Astrocyte (in vitro differentiated cells and primary cell): ENCODE results near the gene CMSS1. TPM values are rescaled to one million over a fixed set of nuclear protein-coding genes. Genes with fewer than 3 reads are reported as not detected.
A peak's percentile ranks its signal among the peaks of the same experiment; 100 is the strongest.

Experiments used
- DNase-seq: peaks from one replicate; pipeline ENCODE4 v3.0.0-alpha.2; 2010; ENCODE audit warnings: low read depth
- FAIRE-seq: peaks from 2 replicates; lab custom pipeline; 2011; peaks lifted over from hg19 to GRCh38; lab: Jason Lieb, UNC
- H2AFZ ChIP-seq: 2 replicates; pipeline ENCODE4 v1.6.0; 2012; ENCODE audit warnings: low read depth, low read length, inconsistent platforms
- H3K27ac ChIP-seq: 2 replicates; pipeline ENCODE4 v1.5.1; 2011; ENCODE audit warnings: low read depth, low read length, inconsistent platforms
- H3K27me3 ChIP-seq: 2 replicates; pipeline ENCODE4 v1.6.0; 2011; ENCODE audit warnings: low read length, inconsistent platforms; ENCODE audit not compliant: insufficient read depth
- H3K36me3 ChIP-seq: 2 replicates; pipeline ENCODE4 v1.5.1; 2011; ENCODE audit warnings: low read length, inconsistent platforms; ENCODE audit not compliant: insufficient read depth
- H3K4me1 ChIP-seq: 2 replicates; pipeline ENCODE4 v1.5.1; 2011; ENCODE audit warnings: low read length, inconsistent platforms; ENCODE audit not compliant: insufficient read depth
- H3K4me2 ChIP-seq: 2 replicates; pipeline ENCODE4 v1.6.0; 2012; ENCODE audit warnings: low read length, inconsistent platforms
- H3K4me3 ChIP-seq: 2 replicates; pipeline ENCODE4 v1.5.1; 2011; ENCODE audit warnings: low read depth, mild to moderate bottlenecking, low read length, inconsistent platforms; ENCODE audit not compliant: insufficient read depth
- H3K79me2 ChIP-seq: 2 replicates; pipeline ENCODE4 v1.6.0; 2012; ENCODE audit warnings: mild to moderate bottlenecking, low read length, inconsistent platforms; ENCODE audit not compliant: insufficient read depth
- H3K9ac ChIP-seq: 2 replicates; pipeline ENCODE4 v1.6.0; 2012; ENCODE audit warnings: mild to moderate bottlenecking, low read length, inconsistent platforms
- H3K9me3 ChIP-seq: 2 replicates; pipeline ENCODE4 v1.5.1; 2012; ENCODE audit warnings: low read depth, mild to moderate bottlenecking, low read length, inconsistent platforms; ENCODE audit not compliant: insufficient read depth
- H4K20me1 ChIP-seq: 2 replicates; pipeline ENCODE4 v1.6.0; 2012; ENCODE audit warnings: low read length, inconsistent platforms; ENCODE audit not compliant: insufficient read depth
- H3K27ac Mint-ChIP-seq: one replicate; pipeline ENCODE4 v1.8.0; 2021; ENCODE audit warnings: mild to moderate bottlenecking, mixed read lengths; ENCODE audit not compliant: unreplicated experiment
- H3K27me3 Mint-ChIP-seq: one replicate; pipeline ENCODE4 v1.8.0; 2021; ENCODE audit warnings: low read depth, mixed read lengths; ENCODE audit not compliant: unreplicated experiment
- H3K36me3 Mint-ChIP-seq: one replicate; pipeline ENCODE4 v1.8.0; 2021; ENCODE audit warnings: low read depth, mixed read lengths; ENCODE audit not compliant: unreplicated experiment
- H3K4me1 Mint-ChIP-seq: one replicate; pipeline ENCODE4 v1.8.0; 2021; ENCODE audit warnings: low read depth, mixed read lengths; ENCODE audit not compliant: unreplicated experiment
- H3K4me3 Mint-ChIP-seq: one replicate; pipeline ENCODE4 v1.8.0; 2021; ENCODE audit warnings: mild to moderate bottlenecking, moderate library complexity, mixed read lengths; ENCODE audit not compliant: unreplicated experiment
- H3K9me3 Mint-ChIP-seq: one replicate; pipeline ENCODE4 v1.8.0; 2021; ENCODE audit warnings: mild to moderate bottlenecking, mixed read lengths; ENCODE audit not compliant: unreplicated experiment
- EZH2 ChIP-seq: IDR thresholded peaks from 2 replicates; pipeline ENCODE4 v1.6.1; 2012; ENCODE audit warnings: mild to moderate bottlenecking, low read length, inconsistent platforms; ENCODE audit not compliant: insufficient read depth
- total RNA-seq: library from RNA; stranded (reverse); gene quantifications from 2 replicates; pipeline ENCODE4 v1.2.1, GENCODE V29; 2021
- TF ChIP-seq, protein P1 (sequence below): IDR thresholded peaks from 2 replicates; pipeline ENCODE4 v1.5.1; 2011; ENCODE audit warnings: low read depth, mild to moderate bottlenecking, inconsistent platforms, low read length, moderate library complexity; ENCODE audit not compliant: insufficient read depth

The CMSS1 gene
- total RNA-seq, 1 donor from 2014 or later = 12.5 TPM

DNA sequence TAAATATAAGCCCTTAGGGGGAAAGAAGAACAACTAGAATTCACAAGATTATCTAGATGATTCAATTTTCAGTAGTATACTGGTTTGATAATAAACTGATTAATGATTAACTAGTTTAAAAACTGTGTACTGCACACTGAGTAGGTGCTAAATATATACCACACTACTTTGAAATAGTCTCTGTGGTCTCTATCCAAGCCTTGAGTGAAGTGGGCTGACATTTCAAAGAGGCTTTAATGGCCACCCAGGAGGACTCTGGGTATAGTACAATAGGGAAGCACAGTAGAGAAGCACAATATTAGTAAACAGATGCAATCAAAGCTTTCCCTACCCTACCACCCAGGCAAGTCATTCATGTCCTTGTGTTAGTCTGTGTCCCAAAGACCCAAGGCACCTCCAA lies 249.9 kb downstream of the CMSS1 start:
- FAIRE-seq (no peak), DNase-seq (no peak)
- H2AFZ ChIP-seq = no peak overlapping the region
- peaks cover 11% of the 10 kb centered on the region for H3K4me1 Mint-ChIP-seq
- H3K36me3 ChIP-seq = no peaks in the 10 kb centered on the region
- peaks cover 4% of the 10 kb centered on the region for H3K36me3 Mint-ChIP-seq
- H3K4me3 Mint-ChIP-seq = no peak overlapping the region
- H3K9ac ChIP-seq = no peak overlapping the region
- no peak overlapping the region for H3K4me3 ChIP-seq
- H3K79me2 ChIP-seq = no peaks in the 10 kb centered on the region
- H3K9me3 ChIP-seq = no peaks in the 10 kb centered on the region
- no peaks in the 10 kb centered on the region for H3K27me3 Mint-ChIP-seq
- H3K27ac Mint-ChIP-seq = no peak overlapping the region
- H3K4me2 ChIP-seq = no peak overlapping the region
- peaks cover 9% of the 10 kb centered on the region for H3K9me3 Mint-ChIP-seq
- peaks cover 3% of the 10 kb centered on the region for H3K4me1 ChIP-seq
- H3K27me3 ChIP-seq = no peaks in the 10 kb centered on the region
- no peak overlapping the region for H3K27ac ChIP-seq
- TF ChIP-seq, protein P1, sequence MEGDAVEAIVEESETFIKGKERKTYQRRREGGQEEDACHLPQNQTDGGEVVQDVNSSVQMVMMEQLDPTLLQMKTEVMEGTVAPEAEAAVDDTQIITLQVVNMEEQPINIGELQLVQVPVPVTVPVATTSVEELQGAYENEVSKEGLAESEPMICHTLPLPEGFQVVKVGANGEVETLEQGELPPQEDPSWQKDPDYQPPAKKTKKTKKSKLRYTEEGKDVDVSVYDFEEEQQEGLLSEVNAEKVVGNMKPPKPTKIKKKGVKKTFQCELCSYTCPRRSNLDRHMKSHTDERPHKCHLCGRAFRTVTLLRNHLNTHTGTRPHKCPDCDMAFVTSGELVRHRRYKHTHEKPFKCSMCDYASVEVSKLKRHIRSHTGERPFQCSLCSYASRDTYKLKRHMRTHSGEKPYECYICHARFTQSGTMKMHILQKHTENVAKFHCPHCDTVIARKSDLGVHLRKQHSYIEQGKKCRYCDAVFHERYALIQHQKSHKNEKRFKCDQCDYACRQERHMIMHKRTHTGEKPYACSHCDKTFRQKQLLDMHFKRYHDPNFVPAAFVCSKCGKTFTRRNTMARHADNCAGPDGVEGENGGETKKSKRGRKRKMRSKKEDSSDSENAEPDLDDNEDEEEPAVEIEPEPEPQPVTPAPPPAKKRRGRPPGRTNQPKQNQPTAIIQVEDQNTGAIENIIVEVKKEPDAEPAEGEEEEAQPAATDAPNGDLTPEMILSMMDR = no peak
- TF ChIP-seq EZH2 = no peak
- H4K20me1 ChIP-seq = no peaks in the 10 kb centered on the region

DNA sequence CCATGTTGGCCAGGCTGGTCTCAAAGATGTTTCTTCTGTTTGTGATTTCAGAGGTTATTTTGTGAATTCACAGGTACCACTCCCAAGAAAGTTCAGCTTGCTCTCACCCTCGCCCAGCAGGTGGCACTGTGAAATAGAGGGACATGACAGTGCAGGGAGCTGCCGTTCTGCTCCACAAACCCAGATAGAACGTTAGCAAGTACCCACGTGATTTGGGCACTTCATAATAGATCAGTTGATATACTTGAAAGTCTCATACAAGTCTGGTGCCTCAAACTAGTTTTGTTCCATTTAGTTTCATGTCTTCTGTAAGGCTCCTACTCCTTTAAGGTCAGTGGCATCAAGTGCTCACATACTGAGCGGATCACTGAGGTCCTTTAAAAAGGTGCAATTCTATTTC lies 251.2 kb downstream of the CMSS1 start:
- H3K4me1 ChIP-seq = peaks cover 9% of the 10 kb centered on the region
- Mint-ChIP-seq H3K27ac (no peak overlapping the region), H3K36me3 (peaks cover 4% of the 10 kb centered on the region), H3K4me3 (no peak overlapping the region), H3K9me3 (peaks cover 9% of the 10 kb centered on the region), H3K27me3 (no peaks in the 10 kb centered on the region), H3K4me1 (peaks cover 19% of the 10 kb centered on the region)
- H3K36me3 ChIP-seq = no peaks in the 10 kb centered on the region
- H3K27me3 ChIP-seq = no peaks in the 10 kb centered on the region
- no peaks in the 10 kb centered on the region for H3K9me3 ChIP-seq
- H4K20me1 ChIP-seq = no peaks in the 10 kb centered on the region
- no peak overlapping the region for H3K9ac ChIP-seq
- FAIRE-seq (peak; percentile 89), DNase-seq (peak; percentile 67)
- no peak overlapping the region for H3K27ac ChIP-seq
- H3K79me2 ChIP-seq = no peaks in the 10 kb centered on the region
- H3K4me2 ChIP-seq = no peak overlapping the region
- H2AFZ ChIP-seq = no peak overlapping the region
- TF ChIP-seq, protein P1 = peak; percentile 69
- TF ChIP-seq EZH2 = no peak
- H3K4me3 ChIP-seq = no peak overlapping the region

DNA sequence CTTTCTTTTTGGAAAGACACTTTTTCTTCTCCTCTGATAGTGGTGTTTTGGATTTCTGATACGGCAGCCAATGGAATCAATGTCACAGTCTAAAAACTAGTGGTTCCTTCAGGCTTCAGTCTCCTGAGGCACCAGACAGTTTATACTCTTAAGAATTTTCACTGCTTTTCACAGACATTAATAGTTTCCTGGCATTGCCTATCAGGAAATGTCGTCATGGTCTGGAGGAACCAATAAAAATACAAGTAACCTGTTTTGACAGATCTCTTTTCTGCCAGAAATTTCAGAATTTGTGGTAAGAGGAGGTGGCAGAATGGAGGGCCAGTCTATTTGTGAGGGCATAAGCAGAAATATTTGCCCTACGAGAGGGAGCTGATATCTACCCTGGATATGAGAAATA lies 251.8 kb downstream of the CMSS1 start:
- no peak overlapping the region for H3K4me2 ChIP-seq
- no peaks in the 10 kb centered on the region for H3K9me3 ChIP-seq
- H3K9ac ChIP-seq = no peak overlapping the region
- H3K36me3 ChIP-seq = no peaks in the 10 kb centered on the region
- H3K4me3 Mint-ChIP-seq = no peak overlapping the region
- TF ChIP-seq EZH2 = no peak
- DNase-seq = no peak
- H3K27ac Mint-ChIP-seq = no peak overlapping the region
- no peaks in the 10 kb centered on the region for H4K20me1 ChIP-seq
- H3K36me3 Mint-ChIP-seq = peaks cover 4% of the 10 kb centered on the region
- no peak for FAIRE-seq
- H3K4me1 Mint-ChIP-seq = peaks cover 25% of the 10 kb centered on the region
- no peaks in the 10 kb centered on the region for H3K27me3 Mint-ChIP-seq
- H2AFZ ChIP-seq = no peak overlapping the region
- H3K27me3 ChIP-seq = no peaks in the 10 kb centered on the region
- peaks cover 9% of the 10 kb centered on the region for H3K9me3 Mint-ChIP-seq
- H3K79me2 ChIP-seq = no peaks in the 10 kb centered on the region
- H3K4me3 ChIP-seq = no peak overlapping the region
- no peak overlapping the region for H3K27ac ChIP-seq
- peaks cover 16% of the 10 kb centered on the region for H3K4me1 ChIP-seq
